ACC112 (cell line): Measurements from ENCODE around the gene FGD5.

Source experiments
- H2AFZ ChIP-seq: fragments of 200-600 bp; sonication (generic); one replicate; pipeline ENCODE4 v1.6.0; 2017; ENCODE audit warnings: antibody characterized with exemption, low read length; ENCODE audit not compliant: unreplicated experiment
- H3K27ac ChIP-seq: fragments of 200-600 bp; sonication (generic); 2 replicates; pipeline ENCODE4 v1.5.1; 2014; ENCODE audit warnings: low read depth, mild to moderate bottlenecking, antibody characterized with exemption, low read length, moderate library complexity
- H3K27me3 ChIP-seq: fragments of 200-600 bp; sonication (generic); 2 replicates; pipeline ENCODE4 v1.6.1; 2014; ENCODE audit warnings: mild to moderate bottlenecking, antibody characterized with exemption, low read length, moderate library complexity, mixed read lengths; ENCODE audit not compliant: insufficient read depth
- H3K36me3 ChIP-seq: fragments of 200-600 bp; sonication (generic); 2 replicates; pipeline ENCODE4 v1.6.1; 2016; ENCODE audit warnings: mild to moderate bottlenecking, antibody characterized with exemption, low read length, moderate library complexity, mixed read lengths; ENCODE audit not compliant: insufficient read depth
- H3K4me1 ChIP-seq: fragments of 200-600 bp; sonication (generic); one replicate; pipeline ENCODE4 v1.6.1; 2016; ENCODE audit warnings: low read length, mixed read lengths; ENCODE audit not compliant: insufficient read depth, unreplicated experiment, control insufficient read depth
- H3K4me3 ChIP-seq: fragments of 200-600 bp; sonication (generic); 2 replicates; pipeline ENCODE4 v1.5.1; 2014; ENCODE audit warnings: mild to moderate bottlenecking, low read depth, low read length
- H3K79me2 ChIP-seq: fragments of 200-600 bp; sonication (generic); one replicate; pipeline ENCODE4 v1.6.0; 2016; ENCODE audit warnings: low read length; ENCODE audit not compliant: control insufficient read depth, unreplicated experiment, insufficient read depth

FGD5 gene

GRCh38 chr3:14935592-14936345 is 117.0 kb downstream of the FGD5 start:
- Histone ChIP-seq H3K36me3 (no peaks in the 10 kb centered on the region), H3K79me2 (no peaks in the 10 kb centered on the region), H2AFZ (no peak overlapping the region), H3K4me1 (no peaks in the 10 kb centered on the region), H3K4me3 (no peak overlapping the region), H3K27ac (no peak overlapping the region), H3K27me3 (no peaks in the 10 kb centered on the region)

- Histone ChIP-seq H3K4me1 (no peaks in the 10 kb centered on the region), H3K36me3 (peaks cover 7% of the 10 kb centered on the region), H3K79me2 (peaks cover 11% of the 10 kb centered on the region), H3K27ac (no peak overlapping the region), H3K4me3 (no peak overlapping the region), H3K27me3 (no peaks in the 10 kb centered on the region), H2AFZ (no peak overlapping the region)
These were observed 120.2 kb downstream of the FGD5 start for GRCh38 chr3:14938954-14939353.

GRCh38 chr3:14941871-14942270 is 123.1 kb downstream of the FGD5 start:
- H2AFZ ChIP-seq, result no peak overlapping the region
- no peaks in the 10 kb centered on the region for H3K27me3 ChIP-seq
- peaks cover 5% of the 10 kb centered on the region for H3K4me1 ChIP-seq
- H3K79me2 ChIP-seq, result peaks cover 39% of the 10 kb centered on the region
- H3K27ac ChIP-seq, result no peak overlapping the region
- peaks cover 24% of the 10 kb centered on the region for H3K36me3 ChIP-seq
- H3K4me3 ChIP-seq, result no peak overlapping the region

- Histone ChIP-seq H3K27ac (no peak overlapping the region), H2AFZ (no peak overlapping the region)
These were observed 124.3 kb downstream of the FGD5 start for GRCh38 chr3:14943042-14943441.

GRCh38 chr3:14946236-14946635 is 127.5 kb downstream of the FGD5 start:
- Histone ChIP-seq H3K36me3 (peaks cover 24% of the 10 kb centered on the region), H2AFZ (no peak overlapping the region), H3K79me2 (peaks cover 69% of the 10 kb centered on the region), H3K27me3 (no peaks in the 10 kb centered on the region), H3K27ac (no peak overlapping the region), H3K4me1 (peaks cover 18% of the 10 kb centered on the region), H3K4me3 (peak overlapping the region; percentile 100)

More at GRCh38 chr3:14943042-14943441, 124.3 kb downstream of the FGD5 start:
- Histone ChIP-seq H3K27me3 (no peaks in the 10 kb centered on the region), H3K36me3 (peaks cover 24% of the 10 kb centered on the region), H3K79me2 (peaks cover 43% of the 10 kb centered on the region), H3K4me1 (peaks cover 5% of the 10 kb centered on the region), H3K4me3 (no peak overlapping the region)

- H3K79me2 ChIP-seq, result peaks cover 72% of the 10 kb centered on the region
- H3K4me3 ChIP-seq, result peak overlapping the region; percentile 100
- H3K27me3 ChIP-seq, result no peaks in the 10 kb centered on the region
- H2AFZ ChIP-seq, result peak overlapping the region; percentile 98
- H3K36me3 ChIP-seq, result peaks cover 24% of the 10 kb centered on the region
- H3K27ac ChIP-seq, result peak overlapping the region; percentile 97
- H3K4me1 ChIP-seq, result peaks cover 18% of the 10 kb centered on the region
These were observed 128.0 kb downstream of the FGD5 start for GRCh38 chr3:14946739-14947099.

GRCh38 chr3:14947100-14947885 is 128.5 kb downstream of the FGD5 start, which contains the start of gene NR2C2:
TSS of gene NR2C2 (plus strand) at chr3:14947583. CDS start at chr3:15003915, 56,332 bp downstream.
- peaks cover 18% of the 10 kb centered on the region for H3K4me1 ChIP-seq
- peak within 1 kb of the TSS; percentile 97 for H3K27ac ChIP-seq
- peaks cover 24% of the 10 kb centered on the region for H3K36me3 ChIP-seq
- H3K79me2 ChIP-seq, result peaks cover 78% of the 10 kb centered on the region
- no peaks in the 10 kb centered on the region for H3K27me3 ChIP-seq
- peak within 1 kb of the TSS; percentile 100 for H3K4me3 ChIP-seq
- peak within 1 kb of the TSS; percentile 98 for H2AFZ ChIP-seq

GRCh38 chr3:14947886-14948608 is 129.3 kb downstream of the FGD5 start:
- H3K27me3 ChIP-seq, result no peaks in the 10 kb centered on the region
- peak overlapping the region; percentile 98 for H2AFZ ChIP-seq

GRCh38 chr3:14948609-14949038 is 129.9 kb downstream of the FGD5 start:
- Histone ChIP-seq H3K4me1 (peaks cover 18% of the 10 kb centered on the region), H3K4me3 (peak overlapping the region; percentile 100), H3K27ac (peak overlapping the region; percentile 21; the same call in 1 of the 2 replicates), H3K79me2 (peaks cover 81% of the 10 kb centered on the region), H3K36me3 (peaks cover 20% of the 10 kb centered on the region), H3K27me3 (no peaks in the 10 kb centered on the region), H2AFZ (peak overlapping the region; percentile 88)

More at GRCh38 chr3:14947886-14948608, 129.3 kb downstream of the FGD5 start:
- H3K27ac ChIP-seq, result peak overlapping the region; percentile 97
- peaks cover 83% of the 10 kb centered on the region for H3K79me2 ChIP-seq
- H3K4me1 ChIP-seq, result peaks cover 18% of the 10 kb centered on the region
- peaks cover 24% of the 10 kb centered on the region for H3K36me3 ChIP-seq
- peak overlapping the region; percentile 100 for H3K4me3 ChIP-seq

- Histone ChIP-seq H3K27me3 (no peaks in the 10 kb centered on the region), H3K79me2 (peaks cover 76% of the 10 kb centered on the region), H3K36me3 (peaks cover 15% of the 10 kb centered on the region), H3K4me1 (peaks cover 18% of the 10 kb centered on the region), H2AFZ (peak overlapping the region; percentile 88), H3K27ac (peak overlapping the region; percentile 21; the same call in 1 of the 2 replicates), H3K4me3 (peak overlapping the region; percentile 100)
These were observed 130.4 kb downstream of the FGD5 start for GRCh38 chr3:14949126-14949525.
